IMR-90 (cell line): ENCODE measurements around the gene ASS1. TPM values are rescaled to one million over a fixed set of nuclear protein-coding genes. Genes with fewer than 3 reads are reported as not detected.

ENCODE experiments used
- ATAC-seq: fragments of 200-7000 bp; cut with Tn5 transposase; 2 replicates; pipeline ENCODE4 v1.9.1; 2020; ENCODE audit warnings: low read depth, mild to moderate bottlenecking, moderate library complexity
- BruUV-seq: library from RNA; stranded (reverse); fragments of 400-500 nt; replicated peaks from 2 replicates; lab custom pipeline; 2021; lab: Mats Ljungman, UMichigan
- CTCF ChIA-PET: fragments of 300-600 bp; formaldehyde crosslinking; extraction: SDS; loops from one replicate; lab custom pipeline; 2021; ENCODE audit warnings: antibody characterized with exemption; lab: Yijun Ruan, JAX
- POLR2A ChIA-PET: fragments of 300-600 bp; sonication (Branson Sonifier 250); formaldehyde crosslinking; loops from one replicate; lab custom pipeline; 2022; ENCODE audit warnings: antibody characterized with exemption; ENCODE audit not compliant: unreplicated experiment; lab: Charles Lee
- DNase-seq: peaks from one replicate; pipeline ENCODE4 v3.0.0; 2013
- H2AFZ ChIP-seq: replicated peaks from 2 replicates; pipeline ENCODE3; 2013; ENCODE audit warnings: low read length, mild to moderate bottlenecking; ENCODE audit not compliant: poor library complexity
- H2AK5ac ChIP-seq: 2 replicates; pipeline ENCODE4 v1.6.1; 2013; ENCODE audit warnings: low read depth, low read length, inconsistent platforms
- H2AK9ac ChIP-seq: replicated peaks from 2 replicates; pipeline ENCODE3; 2013; ENCODE audit warnings: mild to moderate bottlenecking, low read depth, low read length, moderate library complexity; ENCODE audit not compliant: poor library complexity
- H2BK120ac ChIP-seq: 2 replicates; pipeline ENCODE4 v1.6.1; 2013; ENCODE audit warnings: low read depth, low read length, inconsistent platforms
- H2BK15ac ChIP-seq: 3 replicates; pipeline ENCODE4 v1.6.1; 2013; ENCODE audit warnings: low read depth, low read length, inconsistent platforms
- H2BK20ac ChIP-seq: 2 replicates; pipeline ENCODE4 v1.6.1; 2013; ENCODE audit warnings: low read depth, mild to moderate bottlenecking, inconsistent platforms, low read length, moderate library complexity
- H2BK5ac ChIP-seq: 2 replicates; pipeline ENCODE4 v1.6.1; 2013; ENCODE audit warnings: mild to moderate bottlenecking, low read depth, low read length, inconsistent platforms; ENCODE audit not compliant: poor library complexity, severe bottlenecking
- H3K14ac ChIP-seq: replicated peaks from 2 replicates; pipeline ENCODE4 v1.6.1; 2013; ENCODE audit warnings: low read depth, low read length, inconsistent platforms
- H3K18ac ChIP-seq: 2 replicates; pipeline ENCODE4 v1.6.1; 2013; ENCODE audit warnings: low read depth, low read length, control low read depth
- H3K23ac ChIP-seq: 2 replicates; pipeline ENCODE4 v1.6.1; 2013; ENCODE audit warnings: low read depth, low read length, inconsistent platforms
- H3K27ac ChIP-seq: 2 replicates; pipeline ENCODE4 v1.5.1; 2013; ENCODE audit warnings: mild to moderate bottlenecking, control low read depth, low read length; ENCODE audit not compliant: insufficient read depth
- H3K27me3 ChIP-seq: 2 replicates; pipeline ENCODE4 v1.6.1; 2013; ENCODE audit warnings: low read length; ENCODE audit not compliant: control insufficient read depth, insufficient read depth
- H3K36me3 ChIP-seq: 2 replicates; pipeline ENCODE4 v1.6.1; 2013; ENCODE audit warnings: low read length, mixed read lengths; ENCODE audit not compliant: control insufficient read depth, insufficient read depth
- H3K4ac ChIP-seq: 2 replicates; pipeline ENCODE4 v1.6.1; 2013; ENCODE audit warnings: low read depth, low read length, inconsistent platforms
- H3K4me1 ChIP-seq: 2 replicates; pipeline ENCODE4 v1.6.1; 2013; ENCODE audit warnings: low read length, mixed read lengths; ENCODE audit not compliant: control insufficient read depth, insufficient read depth
- H3K4me2 ChIP-seq: 2 replicates; pipeline ENCODE4 v1.6.1; 2013; ENCODE audit warnings: low read depth, mild to moderate bottlenecking, control low read depth, low read length, moderate library complexity
- H3K4me3 ChIP-seq: 2 replicates; pipeline ENCODE4 v1.5.1; 2013; ENCODE audit warnings: low read depth, mild to moderate bottlenecking, control low read depth, low read length, moderate library complexity; ENCODE audit not compliant: insufficient read depth
- H3K56ac ChIP-seq: 2 replicates; pipeline ENCODE4 v1.6.1; 2013; ENCODE audit warnings: low read length, inconsistent platforms; ENCODE audit not compliant: insufficient read depth; ENCODE audit errors: extremely low read depth
- H3K79me1 ChIP-seq, 2 experiments: 2 replicates each; pipeline ENCODE4 v1.6.1; 2013; ENCODE audit warnings: low read length in 2 of 2, inconsistent platforms in 1 of 2, low read depth in 1 of 2
- H3K9ac ChIP-seq: 2 replicates; pipeline ENCODE4 v1.6.1; 2013; ENCODE audit warnings: low read depth, low read length, control low read depth
- H3K9me1 ChIP-seq: 2 replicates; pipeline ENCODE4 v1.6.1; 2013; ENCODE audit warnings: low read length, inconsistent platforms; ENCODE audit not compliant: insufficient read depth
- H3K9me3 ChIP-seq: 2 replicates; pipeline ENCODE4 v1.6.1; 2013; ENCODE audit warnings: low read length; ENCODE audit not compliant: control insufficient read depth, insufficient read depth
- H4K20me1 ChIP-seq: 2 replicates; pipeline ENCODE4 v1.6.1; 2013; ENCODE audit warnings: low read length, inconsistent platforms; ENCODE audit not compliant: insufficient read depth
- H4K5ac ChIP-seq: 2 replicates; pipeline ENCODE4 v1.6.1; 2013; ENCODE audit warnings: mild to moderate bottlenecking, low read depth, low read length, control low read depth
- H4K8ac ChIP-seq, 2 experiments: 2 replicates each; pipeline ENCODE4 v1.6.1; 2013; ENCODE audit warnings: low read depth in 2 of 2, low read length in 2 of 2, control low read depth in 1 of 2, inconsistent platforms in 1 of 2
- H4K91ac ChIP-seq: 2 replicates; pipeline ENCODE4 v1.6.1; 2013; ENCODE audit warnings: low read depth, low read length, inconsistent platforms; ENCODE audit not compliant: insufficient read depth
- CHD1 ChIP-seq: IDR thresholded peaks from 2 replicates; pipeline ENCODE4 v1.6.1; 2012; ENCODE audit warnings: low read depth, low read length, improper control_type of control experiment
- POLR2A ChIP-seq: IDR thresholded peaks from 2 replicates; pipeline ENCODE4 v1.6.1; 2012; ENCODE audit warnings: mild to moderate bottlenecking, low read depth, low read length
- RFX5 ChIP-seq: IDR thresholded peaks from 2 replicates; pipeline ENCODE4 v1.8.0; 2012; ENCODE audit warnings: low read depth, mild to moderate bottlenecking, low read length, moderate library complexity
- WGBS, 2 experiments: methylation state at CpG; one replicate each; pipeline versions ENCODE4 v1.1.5 to v1.1.7; 2013; ENCODE audit warnings: missing lambda C conversion rate in 2 of 2; ENCODE audit not compliant: insufficient read length in 1 of 2; ENCODE audit errors: extremely low coverage in 2 of 2; 5-methylcytosine and 5-hydroxymethylcytosine counted together
- dilution Hi-C: fragments of 300-500 bp; cut with HindIII; formaldehyde crosslinking; loops from one replicate; pipeline ENCODE4 v1.14.3; 2018; ENCODE audit warnings: low sequenced_read_pairs; ENCODE audit not compliant: unreplicated experiment
- in situ Hi-C: fragments of 300-500 bp; cut with MboI; formaldehyde crosslinking; loops from 3 replicates; pipeline ENCODE4 v1.14.3; 2019; ENCODE audit warnings: low sequenced_read_pairs, inconsistent platforms, mixed read lengths
- intact Hi-C: fragments of 100-400 bp; cut with micrococcal nuclease; formaldehyde crosslinking; loops from 2 replicates; pipeline ENCODE4 v1.10.0; 2022
- polyA plus RNA-seq, 3 experiments: library from polyadenylated mRNA; depleted of rRNA; stranded (reverse); fragments of >200 nt; gene quantifications; 2 replicates each; pipeline ENCODE4 v1.2.3, GENCODE V29; 2012; ENCODE audit warnings: low replicate concordance in 1 of 3
- total RNA-seq: library from RNA; depleted of rRNA; stranded (reverse); fragments of >200 nt; gene quantifications from 2 replicates; pipeline ENCODE4 v1.2.3, GENCODE V29; 2012

ASS1 gene
- total and polyA plus RNA-seq, 2 of the 4 experiments (the other 2 are of a cell fraction) = 39.6 to 41.9 TPM

DNA sequence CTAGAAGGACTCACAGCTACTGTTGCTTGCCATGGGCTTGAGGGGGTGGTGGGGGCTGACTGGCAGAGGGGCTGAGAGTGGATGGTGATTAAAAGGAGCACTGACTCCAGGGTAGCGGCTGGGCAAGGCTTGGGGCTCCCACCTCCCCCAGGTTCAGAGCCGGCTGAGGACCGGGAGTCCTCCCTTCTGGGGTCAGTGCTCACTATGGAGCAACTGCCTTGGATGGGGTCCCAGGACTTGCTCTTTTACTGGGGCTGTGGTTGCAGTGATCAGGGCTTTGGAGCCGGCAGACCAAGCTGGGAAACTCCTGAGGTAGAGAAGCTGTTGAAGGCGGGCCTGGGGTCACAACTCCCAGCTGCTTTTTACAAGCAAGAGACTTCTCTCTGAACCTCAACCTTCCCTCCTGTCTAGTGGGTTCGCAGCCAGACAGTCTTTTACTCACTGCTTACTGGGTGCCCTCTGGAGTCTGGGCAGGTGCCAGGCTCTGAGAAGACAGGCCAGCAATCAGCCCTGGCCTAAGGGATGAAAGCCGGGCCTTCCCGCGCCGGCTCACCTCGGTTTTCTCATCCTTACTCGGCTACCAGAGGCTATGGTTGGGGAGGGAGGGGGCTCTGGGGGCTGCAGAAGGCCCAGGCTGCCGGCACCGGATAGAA, 795 bp upstream of the ASS1 start:
- intact Hi-C loops = no loop called here
- CTCF ChIA-PET = no interaction called here
- no peak for ATAC-seq

More for the DNA sequence above, 795 bp upstream of the ASS1 start:
- Histone ChIP-seq H2BK5ac (no peak overlapping the region), H3K18ac (no peak overlapping the region), H4K20me1 (no peaks in the 10 kb centered on the region), H3K23ac (no peak overlapping the region), H2BK20ac (no peak overlapping the region), H3K9ac (no peak overlapping the region), H3K36me3 (no peaks in the 10 kb centered on the region), H3K27me3 (peaks cover 9% of the 10 kb centered on the region), H2AK5ac (no peak overlapping the region), H3K4me1 (peaks cover 32% of the 10 kb centered on the region), H4K8ac (no peak overlapping the region), H2AFZ (no peak overlapping the region), H3K4me2 (no peak overlapping the region), H3K4ac (no peak overlapping the region), H2AK9ac (no peak overlapping the region), H4K91ac (no peak overlapping the region), H2BK120ac (no peak overlapping the region), H3K14ac (no peak overlapping the region), H3K79me1 (no peaks in the 10 kb centered on the region), H3K27ac (no peak overlapping the region), H4K5ac (no peak overlapping the region), H3K4me3 (no peak overlapping the region), H3K9me1 (peaks cover 15% of the 10 kb centered on the region), H3K56ac (no peak overlapping the region), H3K9me3 (peaks cover 3% of the 10 kb centered on the region), H2BK15ac (no peak overlapping the region; the same call in 2 of the 3 replicates)
- BruUV-seq = no TSS peak
- TF ChIP-seq POLR2A (no peak), RFX5 (no peak), CHD1 (no peak)
- no peak for DNase-seq
- dilution Hi-C loops (no loop called here), in situ Hi-C loops (no loop called here)
- no CpG with 5 or more reads among the region's 14 CpGs for WGBS, 2 experiments
- POLR2A ChIA-PET = no interaction called here
